T1000 (cell line): Measurements from ENCODE around the gene TRIP6.
"Not testable (repeated sequence)": the region's sequence is repeated elsewhere in the genome, so short reads cannot be mapped to it uniquely, and the experiment has no call there.

Experiments
- DNase-seq: peaks from one replicate; lab custom pipeline; 2025; ENCODE audit warnings: mixed read lengths; lab: John Stamatoyannopoulos, UW

TRIP6 gene

GRCh38 chr7:100919335-100919734 lies 52.1 kb downstream of the TRIP6 start:
- DNase-seq = not testable (repeated sequence)

- not testable (repeated sequence) for DNase-seq
Observed at GRCh38 chr7:100919779-100920437, 52.7 kb downstream of the TRIP6 start.

- DNase-seq = no peak
Observed at GRCh38 chr7:100921039-100921438, 53.9 kb downstream of the TRIP6 start.
